A549 (cell line): ENCODE data around the gene CDC5L. TPM values are rescaled to one million over a fixed set of nuclear protein-coding genes. Genes with fewer than 3 reads are reported as not detected.

Experiments
- ATAC-seq, 2 experiments: fragments of 200-7000 bp in 1 of 2; fragments of >200 bp in 1 of 2; cut with Nextera tagmentation in 1 of 2; cut with Tn5 transposase in 1 of 2; 3 replicates each; pipeline versions ENCODE4 v1.8.0 to v1.9.1; 2018 to 2020; ENCODE audit warnings: mild to moderate bottlenecking in 1 of 2, moderate library complexity in 1 of 2
- CTCF ChIA-PET: fragments of 300-600 bp; sonication (Branson Sonifier 250); formaldehyde crosslinking; extraction: SDS; loops from one replicate; lab custom pipeline; 2021; ENCODE audit warnings: antibody characterized with exemption, inconsistent platforms; lab: Yijun Ruan, JAX
- POLR2A ChIA-PET: fragments of 350-600 bp; formaldehyde crosslinking; extraction: SDS; loops from one replicate; lab custom pipeline; 2021; ENCODE audit warnings: antibody characterized with exemption, inconsistent platforms; lab: Yijun Ruan, JAX
- DNase-seq, 2 experiments: peaks; one replicate each; pipeline versions ENCODE4 v3.0.0 to v3.0.0-alpha.2; 2011 to 2016; ENCODE audit warnings: low read depth in 1 of 2, low spot score in 1 of 2
- FAIRE-seq: peaks from 2 replicates; lab custom pipeline; 2011; peaks lifted over from hg19 to GRCh38; lab: Jason Lieb, UNC
- H3K27ac ChIP-seq, 2 experiments: fragments of >200 bp; sonication (Bioruptor Twin); formaldehyde crosslinking; 3 replicates each; pipeline ENCODE4 v1.5.1; 2016 to 2017
- H3K4me1 ChIP-seq: fragments of >200 bp; sonication (Bioruptor Twin); formaldehyde crosslinking; 3 replicates; pipeline ENCODE4 v1.6.1; 2016
- H3K4me2 ChIP-seq: fragments of >200 bp; sonication (Bioruptor Twin); formaldehyde crosslinking; 3 replicates; pipeline ENCODE4 v1.6.1; 2016
- H3K4me3 ChIP-seq: fragments of >200 bp; sonication (Bioruptor Twin); formaldehyde crosslinking; 3 replicates; pipeline ENCODE4 v1.5.1; 2016
- H3K9me3 ChIP-seq: fragments of >200 bp; sonication (Bioruptor Twin); formaldehyde crosslinking; 3 replicates; pipeline ENCODE4 v1.6.1; 2016
- ATOH8 ChIP-seq: fragments of 250-450 bp; sonication (Bioruptor Pico); IDR thresholded peaks from 2 replicates; pipeline ENCODE4 v1.5.0; 2020; ENCODE audit warnings: low read depth, mild to moderate bottlenecking, moderate library complexity
- BHLHE40 ChIP-seq: IDR thresholded peaks from 2 replicates; pipeline ENCODE4 v1.6.1; 2012; ENCODE audit warnings: low read depth, low read length, inconsistent platforms
- CBX8 ChIP-seq: fragments of 200-600 bp; sonication (generic); IDR thresholded peaks from 2 replicates; pipeline ENCODE4 v1.6.1; 2016
- CHD2 ChIP-seq: fragments of 150-350 bp; IDR thresholded peaks from 2 replicates; pipeline ENCODE4 v1.6.1; 2014; ENCODE audit warnings: low read length; ENCODE audit not compliant: partially characterized antibody
- CHD4 ChIP-seq: fragments of 200-600 bp; sonication (generic); IDR thresholded peaks from 2 replicates; pipeline ENCODE4 v1.6.1; 2016; ENCODE audit warnings: antibody characterized with exemption, mild to moderate bottlenecking, borderline replicate concordance
- EHF ChIP-seq: fragments of 250-450 bp; sonication (Bioruptor Pico); IDR thresholded peaks from 2 replicates; pipeline ENCODE4 v1.5.0; 2020; ENCODE audit warnings: mild to moderate bottlenecking
- ELK1 ChIP-seq: fragments of 150-350 bp; IDR thresholded peaks from 2 replicates; pipeline ENCODE4 v1.6.1; 2014; ENCODE audit warnings: low read depth, mild to moderate bottlenecking, low read length
- EP300 ChIP-seq, 2 experiments: fragments of >200 bp; sonication (Bioruptor Twin); formaldehyde crosslinking; IDR thresholded peaks; 2 replicates in 1 of 2; 3 replicates in 1 of 2; pipeline ENCODE4 v1.6.1; 2016 to 2017
- GATA3 ChIP-seq: IDR thresholded peaks from 2 replicates; pipeline ENCODE4 v1.6.1; 2012; ENCODE audit warnings: borderline replicate concordance
- HOXB13 ChIP-seq: fragments of 250-450 bp; sonication (Bioruptor Pico); IDR thresholded peaks from 2 replicates; pipeline ENCODE4 v1.5.0; 2020; ENCODE audit warnings: low read depth, mild to moderate bottlenecking, moderate library complexity
- JUNB ChIP-seq: fragments of >200 bp; sonication (Bioruptor Twin); formaldehyde crosslinking; IDR thresholded peaks from 2 replicates; pipeline ENCODE4 v1.6.1; 2016
- KDM1A ChIP-seq: fragments of 200-600 bp; sonication (generic); IDR thresholded peaks from 2 replicates; pipeline ENCODE4 v1.6.1; 2016; ENCODE audit warnings: low read depth, mild to moderate bottlenecking
- KDM5A ChIP-seq: fragments of 200-600 bp; sonication (generic); IDR thresholded peaks from 2 replicates; pipeline ENCODE4 v1.6.1; 2016; ENCODE audit warnings: antibody characterized with exemption, mild to moderate bottlenecking
- MAX ChIP-seq: IDR thresholded peaks from 2 replicates; pipeline ENCODE4 v1.6.1; 2012
- MYC ChIP-seq: IDR thresholded peaks from 2 replicates; pipeline ENCODE4 v1.6.1; 2012; ENCODE audit warnings: mild to moderate bottlenecking, inconsistent platforms, low read length, improper control_type of control experiment, borderline replicate concordance
- NFE2L2 ChIP-seq: fragments of 150-350 bp; conservative IDR thresholded peaks from 2 replicates; pipeline ENCODE4 v1.6.1; 2014; ENCODE audit warnings: low read length
- NPAS2 ChIP-seq: fragments of 250-450 bp; sonication (Bioruptor Pico); IDR thresholded peaks from 2 replicates; pipeline ENCODE4 v1.8.0; 2022; ENCODE audit warnings: mild to moderate bottlenecking, moderate library complexity, borderline replicate concordance
- NR3C1 ChIP-seq: fragments of >200 bp; sonication (Bioruptor Twin); formaldehyde crosslinking; IDR thresholded peaks from 3 replicates; pipeline ENCODE4 v1.6.1; 2017
- PBX3 ChIP-seq: IDR thresholded peaks from 2 replicates; pipeline ENCODE4 v1.6.1; 2012
- PHF8 ChIP-seq: fragments of 200-600 bp; sonication (generic); IDR thresholded peaks from 2 replicates; pipeline ENCODE4 v1.6.1; 2016; ENCODE audit warnings: low read depth, mild to moderate bottlenecking, antibody characterized with exemption, moderate library complexity, borderline replicate concordance
- POLR2A ChIP-seq: IDR thresholded peaks from 2 replicates; pipeline ENCODE4 v1.6.1; 2012; ENCODE audit warnings: mild to moderate bottlenecking, low read length
- RAD21 ChIP-seq, 2 experiments: fragments of >200 bp in 1 of 2; sonication (Bioruptor Twin) in 1 of 2; formaldehyde crosslinking in 1 of 2; IDR thresholded peaks in 1 of 2; conservative IDR thresholded peaks in 1 of 2; 2 replicates in 1 of 2; 3 replicates in 1 of 2; pipeline ENCODE4 v1.6.1; 2012 to 2018; ENCODE audit warnings: inconsistent platforms in 1 of 2
- RARB ChIP-seq: fragments of 250-450 bp; sonication (Bioruptor Pico); IDR thresholded peaks from 2 replicates; pipeline ENCODE4 v1.8.0; 2021; ENCODE audit warnings: mild to moderate bottlenecking, moderate library complexity
- REST ChIP-seq: fragments of 200-600 bp; sonication (generic); IDR thresholded peaks from 2 replicates; pipeline ENCODE4 v1.6.1; 2016; ENCODE audit warnings: antibody characterized with exemption, mild to moderate bottlenecking, moderate library complexity
- RFX5 ChIP-seq: fragments of 450-650 bp; IDR thresholded peaks from 2 replicates; pipeline ENCODE4 v1.7.1; 2014; ENCODE audit warnings: antibody characterized with exemption, mild to moderate bottlenecking, moderate library complexity
- SMC3 ChIP-seq: fragments of >200 bp; sonication (Bioruptor Twin); formaldehyde crosslinking; IDR thresholded peaks from 3 replicates; pipeline ENCODE4 v1.6.1; 2018; ENCODE audit warnings: inconsistent platforms
- SREBF2 ChIP-seq: fragments of 450-650 bp; IDR thresholded peaks from 2 replicates; pipeline ENCODE4 v1.6.1; 2014; ENCODE audit warnings: mild to moderate bottlenecking, moderate library complexity
- TFCP2L1 ChIP-seq: fragments of 250-450 bp; sonication (Bioruptor Pico); IDR thresholded peaks from 2 replicates; pipeline ENCODE4 v1.5.0; 2021; ENCODE audit warnings: mild to moderate bottlenecking
- USF2 ChIP-seq: fragments of 450-650 bp; IDR thresholded peaks from 2 replicates; pipeline ENCODE4 v1.6.1; 2014; ENCODE audit warnings: antibody characterized with exemption
- ZC3H11A ChIP-seq: fragments of 450-650 bp; IDR thresholded peaks from 2 replicates; pipeline ENCODE4 v1.6.1; 2014; ENCODE audit warnings: antibody characterized with exemption, mild to moderate bottlenecking
- ZFP36 ChIP-seq: fragments of 450-650 bp; IDR thresholded peaks from 2 replicates; pipeline ENCODE4 v1.6.1; 2014; ENCODE audit warnings: borderline replicate concordance; ENCODE audit not compliant: partially characterized antibody
- ZNF302 ChIP-seq: fragments of 250-450 bp; sonication (Bioruptor Pico); IDR thresholded peaks from 2 replicates; pipeline ENCODE4 v1.9.0; 2021; ENCODE audit warnings: inconsistent platforms, mild to moderate bottlenecking, moderate library complexity
- ZSCAN20 ChIP-seq: fragments of 250-450 bp; sonication (Bioruptor Pico); IDR thresholded peaks from 2 replicates; pipeline ENCODE4 v1.8.0; 2022; ENCODE audit warnings: mild to moderate bottlenecking, moderate library complexity
- WGBS: methylation state at CpG from one replicate; pipeline ENCODE4 v1.1.6; 2017; ENCODE audit errors: missing lambda C conversion rate; 5-methylcytosine and 5-hydroxymethylcytosine counted together
- polyA plus RNA-seq, 4 experiments: library from polyadenylated mRNA; depleted of rRNA in 3 of 4; stranded (reverse); fragments of >200 nt; fragmentation: RNase III in 1 of 4; extraction: RNeasy Plus Mini Kit Qiagen cat#74134 plus additional on column Dnase treatment in 1 of 4; gene quantifications; 2 replicates in 3 of 4; 3 replicates in 1 of 4; pipeline ENCODE4 v1.2.3, GENCODE V29; 2011 to 2017

CDC5L gene
- polyA plus RNA-seq, 2 of the 4 experiments (the other 2 are of a cell fraction) = 12.8 to 20.5 TPM

DNA sequence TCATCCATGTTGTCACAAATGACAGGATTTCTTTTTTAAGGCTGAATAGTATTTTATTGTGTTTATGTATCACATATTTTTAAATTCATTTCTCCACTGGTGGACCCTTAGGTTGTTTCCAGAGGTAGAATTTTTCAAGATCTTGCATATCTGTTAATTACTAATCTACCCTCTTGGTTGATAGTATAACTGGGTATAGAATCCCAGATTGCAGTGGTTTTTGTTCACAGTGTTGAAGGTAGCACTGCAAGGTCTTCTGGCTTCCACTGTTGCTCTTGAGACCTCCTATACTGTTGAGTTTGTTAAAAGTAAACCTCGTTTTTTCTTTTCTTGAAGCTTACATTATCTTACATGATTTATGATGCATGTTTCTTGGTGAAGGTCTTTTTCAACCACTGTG, 22.9 kb downstream of the CDC5L start:
- WGBS = 84% methylated on average over 1 of the region's 1 CpG
- peaks cover 5% of the 10 kb centered on the region; the same call in 1 of the 3 replicates for H3K9me3 ChIP-seq
- TF ChIP-seq ATOH8 (CRISPR knock-in tag) = no peak
- TF ChIP-seq ZFP36 = no peak
- no peak for TF ChIP-seq KDM1A
- no peak for TF ChIP-seq EHF
- no peak for TF ChIP-seq POLR2A
- TF ChIP-seq REST = no peak
- no peak for TF ChIP-seq PBX3
- TF ChIP-seq, all 56 proteins: peak for 0
- Histone ChIP-seq H3K4me3 (no peak overlapping the region), H3K27ac (no peak overlapping the region), H3K4me1 (peaks cover 3% of the 10 kb centered on the region), H3K4me2 (no peak overlapping the region)
- no peak for DNase-seq
- FAIRE-seq = no peak
- POLR2A ChIA-PET = no interaction called here
- CTCF ChIA-PET = interaction anchor here (1.0 to 1.4 kb wide), 2 partner anchors 19 to 96 kb away, joined by 3 read pairs; no protein-coding TSS in a partner anchor
- ATAC-seq = no peak

DNA sequence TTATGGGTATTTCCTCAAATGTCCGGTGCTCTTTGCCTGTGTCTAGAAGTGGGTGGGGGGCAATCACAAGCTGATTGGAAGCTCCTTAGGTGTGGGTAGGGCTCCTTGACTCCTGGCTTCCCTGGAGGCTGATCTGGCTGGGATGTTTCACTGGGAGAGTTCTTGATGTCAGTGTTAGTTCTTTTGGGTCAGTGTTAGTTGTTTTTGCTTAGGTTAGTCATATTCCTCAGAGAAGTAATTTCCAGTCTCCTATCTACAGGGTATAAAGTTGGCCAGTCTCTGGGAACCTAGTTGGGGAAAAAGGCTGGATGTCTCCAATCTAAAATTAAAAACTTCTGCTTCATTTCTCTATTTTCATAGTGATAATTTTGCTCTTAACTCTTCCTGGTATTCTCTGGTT, 23.6 kb downstream of the CDC5L start:
- H3K4me2 ChIP-seq = no peak overlapping the region

GRCh38 chr6:44415449-44415848, 27.9 kb downstream of the CDC5L start:
- DNase-seq (peak in 1 of 2 experiments; percentile 7), ATAC-seq (peak; percentile 42 to 50; a peak in 3 of 6 replicates), FAIRE-seq (no peak)
- peaks cover 17% of the 10 kb centered on the region for H3K4me1 ChIP-seq
- ChIA-PET POLR2A (no interaction called here), CTCF (interaction anchor here (0.9 to 1.2 kb wide), 2 partner anchors 16 to 60 kb away, joined by 3 read pairs; no protein-coding TSS in a partner anchor)
- H3K9me3 ChIP-seq = peaks cover 2% of the 10 kb centered on the region; the same call in 1 of the 3 replicates
- WGBS = 65% methylated on average over 2 of the region's 2 CpGs
- H3K4me2 ChIP-seq = peak overlapping the region; percentile 56; the same call in 2 of the 3 replicates
- H3K4me3 ChIP-seq = no peak overlapping the region
- no peak overlapping the region for H3K27ac ChIP-seq
- TF ChIP-seq HOXB13 (CRISPR knock-in tag) = no peak
- TF ChIP-seq ZSCAN20 (CRISPR knock-in tag) = no peak
- no peak for TF ChIP-seq SMC3
- TF ChIP-seq NFE2L2 = no peak
- no peak for TF ChIP-seq MYC
- TF ChIP-seq CBX8 = no peak
- TF ChIP-seq MAX = no peak
- no peak for TF ChIP-seq NR3C1
- no peak for TF ChIP-seq EHF
- no peak for TF ChIP-seq SREBF2
- no peak for TF ChIP-seq EP300 (IDR thresholded peaks at IDR 0.05)
- no peak for TF ChIP-seq TFCP2L1 (CRISPR knock-in tag)
- TF ChIP-seq GATA3 = no peak
- no peak for TF ChIP-seq USF2
- TF ChIP-seq CHD4 = no peak

More for the DNA sequence above, 23.6 kb downstream of the CDC5L start:
- FAIRE-seq (no peak), DNase-seq (no peak), ATAC-seq (no peak)
- 91% methylated on average over 1 of the region's 1 CpG for WGBS
- CTCF ChIA-PET = no interaction called here
- TF ChIP-seq ELK1 (no peak), JUNB (no peak), ZC3H11A (no peak), CHD4 (no peak), PHF8 (no peak), NPAS2 (CRISPR knock-in tag) (no peak), RARB (CRISPR knock-in tag) (no peak), CHD2 (no peak), KDM5A (no peak), ZNF302 (no peak), RFX5 (no peak), BHLHE40 (no peak), RAD21 (conservative IDR thresholded peaks at IDR 0.05 in 1 of 2, IDR thresholded peaks at IDR 0.05 in 1 of 2) (no peak)
- POLR2A ChIA-PET = no interaction called here
- Histone ChIP-seq H3K27ac (no peak overlapping the region), H3K4me1 (peaks cover 11% of the 10 kb centered on the region), H3K9me3 (peaks cover 5% of the 10 kb centered on the region; the same call in 1 of the 3 replicates), H3K4me3 (no peak overlapping the region)
